HEK293T (cell line): ENCODE measurements around the gene TIPARP.

Source experiments
- ARNT ChIP-seq: fragments of 450-650 bp; IDR thresholded peaks from 2 replicates; pipeline ENCODE4 v1.6.1; 2017; ENCODE audit warnings: mild to moderate bottlenecking
- BHLHE40 ChIP-seq: fragments of 450-650 bp; IDR thresholded peaks from 2 replicates; pipeline ENCODE4 v1.6.1; 2016; ENCODE audit warnings: mild to moderate bottlenecking, moderate library complexity, borderline replicate concordance
- ELF4 ChIP-seq: fragments of 450-650 bp; IDR thresholded peaks from 2 replicates; pipeline ENCODE4 v1.6.1; 2017; ENCODE audit warnings: antibody characterized with exemption
- FOXA1 ChIP-seq: fragments of 450-650 bp; IDR thresholded peaks from 2 replicates; pipeline ENCODE4 v1.6.1; 2016; ENCODE audit warnings: mild to moderate bottlenecking
- FOXK2 ChIP-seq: fragments of 450-650 bp; IDR thresholded peaks from 2 replicates; pipeline ENCODE4 v1.6.1; 2016; ENCODE audit warnings: mild to moderate bottlenecking
- FOXM1 ChIP-seq: fragments of 450-650 bp; IDR thresholded peaks from 2 replicates; pipeline ENCODE4 v1.6.1; 2017; ENCODE audit warnings: mild to moderate bottlenecking, borderline replicate concordance
- L3MBTL2 ChIP-seq: fragments of 450-650 bp; conservative IDR thresholded peaks from 2 replicates; pipeline ENCODE4 v1.6.1; 2016; ENCODE audit warnings: mild to moderate bottlenecking
- PKNOX1 ChIP-seq: fragments of 450-650 bp; IDR thresholded peaks from 2 replicates; pipeline ENCODE4 v1.6.1; 2016
- SP1 ChIP-seq: fragments of 450-650 bp; IDR thresholded peaks from 2 replicates; pipeline ENCODE4 v1.6.1; 2017
- SUZ12 ChIP-seq: fragments of 450-650 bp; IDR thresholded peaks from 2 replicates; pipeline ENCODE4 v1.6.1; 2016; ENCODE audit warnings: mild to moderate bottlenecking
- TARDBP ChIP-seq: fragments of 450-650 bp; IDR thresholded peaks from 2 replicates; pipeline ENCODE4 v1.6.1; 2016
- ZNF384 ChIP-seq: fragments of 450-650 bp; IDR thresholded peaks from 2 replicates; pipeline ENCODE4 v1.6.1; 2016

DNA sequence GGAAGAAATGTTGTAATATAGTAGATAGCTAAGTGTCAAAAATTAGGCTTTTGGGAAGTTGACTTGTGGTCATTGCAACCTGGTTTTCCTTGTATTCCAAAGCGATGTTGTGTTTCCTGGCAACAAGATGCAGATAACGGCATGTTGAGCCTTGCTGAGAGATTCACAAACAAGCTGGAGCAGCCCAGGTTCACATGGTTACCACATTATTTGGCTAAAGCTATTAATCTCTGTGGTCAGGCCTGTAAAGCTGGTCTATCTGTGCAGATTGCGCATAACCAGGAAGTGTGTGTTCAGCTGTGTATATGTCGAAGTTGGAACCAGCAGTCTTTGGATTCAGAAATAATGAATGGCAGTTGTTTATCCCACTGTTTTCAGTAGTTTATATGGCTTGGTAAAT lies 6.6 kb downstream of the TIPARP start:
- TF ChIP-seq FOXM1 (no peak), SP1 (no peak), TARDBP (no peak), FOXA1 (no peak), ELF4 (no peak), ARNT (no peak), ZNF384 (no peak), BHLHE40 (no peak), FOXK2 (no peak), PKNOX1 (no peak), SUZ12 (no peak), L3MBTL2 (no peak)
